Karpas-422 (cell line): ENCODE measurements around the gene REC8. TPM values are rescaled to one million over a fixed set of nuclear protein-coding genes. Genes with fewer than 3 reads are reported as not detected.

ENCODE experiments used
- DNase-seq: peaks from one replicate; pipeline ENCODE4 v3.0.0-alpha.2; 2015
- H2AFZ ChIP-seq: fragments of 200-600 bp; sonication (generic); 2 replicates; pipeline ENCODE4 v1.6.1; 2014; ENCODE audit warnings: antibody characterized with exemption, low read length, mixed read lengths
- H3K27ac ChIP-seq: fragments of 200-600 bp; sonication (generic); 2 replicates; pipeline ENCODE4 v1.5.1; 2014; ENCODE audit warnings: mild to moderate bottlenecking, low read length, moderate library complexity
- H3K27me3 ChIP-seq: fragments of 200-600 bp; sonication (generic); 2 replicates; pipeline ENCODE4 v1.6.1; 2014; ENCODE audit warnings: low read length, mixed read lengths
- H3K36me3 ChIP-seq: fragments of 200-600 bp; sonication (generic); 2 replicates; pipeline ENCODE4 v1.6.1; 2014; ENCODE audit warnings: low read length, mixed read lengths; ENCODE audit not compliant: insufficient read depth
- H3K4me1 ChIP-seq: fragments of 200-600 bp; sonication (generic); 2 replicates; pipeline ENCODE4 v1.6.1; 2014; ENCODE audit warnings: mild to moderate bottlenecking, low read length, mixed read lengths
- H3K4me2 ChIP-seq: fragments of 200-600 bp; sonication (generic); 2 replicates; pipeline ENCODE4 v1.6.1; 2014; ENCODE audit warnings: low read length, low read depth, mild to moderate bottlenecking; ENCODE audit not compliant: poor library complexity, severe bottlenecking
- H3K4me3 ChIP-seq: fragments of 200-600 bp; sonication (generic); 2 replicates; pipeline ENCODE4 v1.5.1; 2014; ENCODE audit warnings: mild to moderate bottlenecking, antibody characterized with exemption, low read length, mixed read lengths
- H3K79me2 ChIP-seq: fragments of 200-600 bp; sonication (generic); 2 replicates; pipeline ENCODE4 v1.6.1; 2014; ENCODE audit warnings: mild to moderate bottlenecking, low read length, mixed read lengths
- H3K9ac ChIP-seq: fragments of 200-600 bp; sonication (generic); 2 replicates; pipeline ENCODE4 v1.6.0; 2014; ENCODE audit warnings: low read length
- H3K9me2 ChIP-seq: fragments of 200-600 bp; sonication (generic), shearing (Covaris generic); replicated peaks from 2 replicates; pipeline ENCODE4 v1.6.0; 2014; ENCODE audit warnings: mild to moderate bottlenecking, low read length, moderate library complexity; ENCODE audit not compliant: insufficient read depth
- H3K9me3 ChIP-seq: fragments of 300-700, 200-600 bp; sonication (generic); 2 replicates; pipeline ENCODE4 v1.6.1; 2014; ENCODE audit warnings: low read length, mixed read lengths
- H4K20me1 ChIP-seq: fragments of 200-600 bp; sonication (generic); 2 replicates; pipeline ENCODE4 v1.6.1; 2014; ENCODE audit warnings: mild to moderate bottlenecking, antibody characterized with exemption, low read length, low read depth; ENCODE audit not compliant: insufficient read depth
- total RNA-seq: library from RNA; depleted of rRNA; stranded (reverse); fragments of >200 nt; shearing (Covaris generic); gene quantifications from 2 replicates; pipeline ENCODE4 v1.2.3, GENCODE V29; 2014; ENCODE audit warnings: low replicate concordance

REC8 gene
- total RNA-seq, 1 experiment from 2014 or later: 22.1 TPM

DNA sequence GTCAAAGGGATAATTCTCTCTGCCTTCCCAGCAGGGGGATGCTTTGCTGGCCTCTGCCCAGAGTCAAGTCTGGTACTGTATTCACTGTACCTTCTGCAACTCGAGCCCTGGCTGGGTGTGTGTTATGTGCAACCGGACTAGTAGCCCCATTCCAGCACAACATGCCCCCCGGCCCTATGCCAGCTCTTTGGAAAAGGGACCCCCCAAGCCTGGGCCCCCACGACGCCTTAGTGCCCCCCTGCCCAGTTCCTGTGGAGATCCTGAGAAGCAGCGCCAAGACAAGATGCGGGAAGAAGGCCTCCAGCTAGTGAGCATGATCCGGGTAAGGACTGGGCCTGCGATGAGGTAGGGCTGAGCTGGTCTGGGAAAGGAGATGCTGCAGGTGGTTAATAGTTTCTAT lies 21.3 kb upstream of the REC8 start:
- H2AFZ ChIP-seq: no peak overlapping the region
- no peaks in the 10 kb centered on the region for H3K9me3 ChIP-seq
- peaks cover 43% of the 10 kb centered on the region for H3K36me3 ChIP-seq
- peaks cover 46% of the 10 kb centered on the region for H3K79me2 ChIP-seq
- no peak overlapping the region for H3K27ac ChIP-seq
- H3K4me3 ChIP-seq: no peak overlapping the region
- no peaks in the 10 kb centered on the region for H3K27me3 ChIP-seq
- H3K9me2 ChIP-seq: no peaks in the 10 kb centered on the region
- no peak overlapping the region for H3K4me2 ChIP-seq
- no peak overlapping the region for H3K9ac ChIP-seq
- peak; percentile 35 for DNase-seq
- H3K4me1 ChIP-seq: peaks cover 17% of the 10 kb centered on the region
- H4K20me1 ChIP-seq: peaks cover 12% of the 10 kb centered on the region

- Histone ChIP-seq H3K4me2 (no peak overlapping the region), H3K9ac (no peak overlapping the region), H3K4me3 (no peak overlapping the region), H3K9me3 (no peaks in the 10 kb centered on the region), H4K20me1 (peaks cover 12% of the 10 kb centered on the region), H3K27me3 (no peaks in the 10 kb centered on the region), H3K27ac (no peak overlapping the region), H3K4me1 (peaks cover 14% of the 10 kb centered on the region), H3K79me2 (peaks cover 42% of the 10 kb centered on the region), H3K36me3 (peaks cover 48% of the 10 kb centered on the region), H3K9me2 (no peaks in the 10 kb centered on the region), H2AFZ (no peak overlapping the region)
- DNase-seq: no peak
These were observed 20.9 kb upstream of the REC8 start for GRCh38 chr14:24150993-24151392.

GRCh38 chr14:24151404-24152080 lies 20.3 kb upstream of the REC8 start:
- no peaks in the 10 kb centered on the region for H3K9me2 ChIP-seq
- H3K79me2 ChIP-seq: peaks cover 38% of the 10 kb centered on the region
- no peaks in the 10 kb centered on the region for H3K27me3 ChIP-seq
- no peak overlapping the region for H3K4me3 ChIP-seq
- H3K9me3 ChIP-seq: no peaks in the 10 kb centered on the region
- peaks cover 48% of the 10 kb centered on the region for H3K36me3 ChIP-seq
- DNase-seq: no peak
- H3K4me2 ChIP-seq: no peak overlapping the region
- no peak overlapping the region for H3K27ac ChIP-seq
- H4K20me1 ChIP-seq: peaks cover 12% of the 10 kb centered on the region
- no peak overlapping the region for H2AFZ ChIP-seq
- peaks cover 14% of the 10 kb centered on the region for H3K4me1 ChIP-seq
- no peak overlapping the region for H3K9ac ChIP-seq

DNA sequence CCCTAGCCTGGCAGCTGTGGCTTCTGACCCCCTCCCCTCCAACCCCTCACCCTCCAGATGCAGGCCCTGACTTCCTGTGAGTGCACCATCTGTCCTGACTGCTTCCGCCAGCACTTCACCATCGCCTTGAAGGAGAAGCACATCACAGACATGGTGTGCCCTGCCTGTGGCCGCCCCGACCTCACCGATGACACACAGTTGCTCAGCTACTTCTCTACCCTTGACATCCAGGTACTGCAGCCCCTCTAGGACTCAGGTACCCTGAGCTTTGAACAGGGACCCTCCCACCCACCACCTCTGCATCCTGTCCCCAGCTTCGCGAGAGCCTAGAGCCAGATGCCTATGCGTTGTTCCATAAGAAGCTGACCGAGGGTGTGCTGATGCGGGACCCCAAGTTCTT lies 16.8 kb upstream of the REC8 start:
- no peak overlapping the region for H3K4me3 ChIP-seq
- no peak overlapping the region for H2AFZ ChIP-seq
- peaks cover 10% of the 10 kb centered on the region for H3K79me2 ChIP-seq
- no peaks in the 10 kb centered on the region for H3K9me2 ChIP-seq
- H3K27ac ChIP-seq: no peak overlapping the region
- H3K27me3 ChIP-seq: no peaks in the 10 kb centered on the region
- H3K9me3 ChIP-seq: no peaks in the 10 kb centered on the region
- DNase-seq: no peak
- H3K36me3 ChIP-seq: peaks cover 52% of the 10 kb centered on the region
- no peaks in the 10 kb centered on the region for H4K20me1 ChIP-seq
- no peak overlapping the region for H3K4me2 ChIP-seq
- H3K4me1 ChIP-seq: no peaks in the 10 kb centered on the region
- H3K9ac ChIP-seq: no peak overlapping the region

GRCh38 chr14:24156840-24157239 lies 15.0 kb upstream of the REC8 start:
- Histone ChIP-seq H2AFZ (no peak overlapping the region), H3K4me2 (no peak overlapping the region), H3K27me3 (no peaks in the 10 kb centered on the region), H3K9me3 (no peaks in the 10 kb centered on the region), H3K4me1 (peaks cover 15% of the 10 kb centered on the region), H4K20me1 (no peaks in the 10 kb centered on the region), H3K79me2 (peaks cover 7% of the 10 kb centered on the region), H3K4me3 (no peak overlapping the region), H3K9ac (no peak overlapping the region), H3K27ac (no peak overlapping the region), H3K9me2 (no peaks in the 10 kb centered on the region), H3K36me3 (peaks cover 39% of the 10 kb centered on the region)
- no peak for DNase-seq

GRCh38 chr14:24157331-24157730 lies 14.5 kb upstream of the REC8 start:
- Histone ChIP-seq H2AFZ (no peak overlapping the region), H4K20me1 (no peaks in the 10 kb centered on the region), H3K4me3 (no peak overlapping the region), H3K9me3 (no peaks in the 10 kb centered on the region), H3K36me3 (peaks cover 40% of the 10 kb centered on the region), H3K27me3 (no peaks in the 10 kb centered on the region), H3K9ac (no peak overlapping the region), H3K79me2 (peaks cover 12% of the 10 kb centered on the region), H3K9me2 (no peaks in the 10 kb centered on the region), H3K4me1 (peaks cover 20% of the 10 kb centered on the region), H3K27ac (no peak overlapping the region), H3K4me2 (no peak overlapping the region)
- DNase-seq: no peak

GRCh38 chr14:24159777-24160498 lies 11.9 kb upstream of the REC8 start:
- Histone ChIP-seq H3K79me2 (peaks cover 17% of the 10 kb centered on the region), H3K4me2 (no peak overlapping the region), H3K4me1 (peaks cover 21% of the 10 kb centered on the region)

DNA sequence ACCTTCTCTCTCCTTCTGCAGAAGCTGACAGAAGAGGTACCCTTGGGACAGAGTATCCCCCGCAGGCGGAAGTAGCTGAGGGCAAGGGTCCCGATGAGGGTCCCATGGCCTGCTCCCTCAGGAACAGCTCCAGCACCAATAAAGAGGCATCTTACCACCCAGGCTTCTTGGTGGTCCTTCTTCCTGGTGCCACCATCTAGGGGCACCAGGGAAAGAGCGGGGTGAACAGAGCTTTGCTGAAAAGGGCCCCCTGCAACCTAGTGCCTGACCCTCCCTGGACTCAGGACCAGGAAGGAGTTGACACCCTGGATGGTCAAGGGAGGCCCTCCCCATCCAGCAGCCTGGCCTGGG lies 11.4 kb upstream of the REC8 start:
- Histone ChIP-seq H3K27ac (peak overlapping the region; percentile 8; the same call in 1 of the 2 replicates), H3K27me3 (no peaks in the 10 kb centered on the region), H3K9me3 (no peaks in the 10 kb centered on the region), H4K20me1 (no peaks in the 10 kb centered on the region), H2AFZ (no peak overlapping the region), H3K4me2 (peak overlapping the region; percentile 91), H3K4me1 (peaks cover 21% of the 10 kb centered on the region), H3K9me2 (no peaks in the 10 kb centered on the region), H3K9ac (no peak overlapping the region), H3K36me3 (peaks cover 55% of the 10 kb centered on the region), H3K79me2 (peaks cover 17% of the 10 kb centered on the region), H3K4me3 (no peak overlapping the region)
- no peak for DNase-seq

More at GRCh38 chr14:24159777-24160498, 11.9 kb upstream of the REC8 start:
- Histone ChIP-seq H3K9ac (no peak overlapping the region), H3K9me3 (no peaks in the 10 kb centered on the region), H3K9me2 (no peaks in the 10 kb centered on the region), H3K36me3 (peaks cover 55% of the 10 kb centered on the region), H3K27me3 (no peaks in the 10 kb centered on the region), H2AFZ (no peak overlapping the region), H4K20me1 (no peaks in the 10 kb centered on the region), H3K4me3 (no peak overlapping the region), H3K27ac (0 out of 2 replicates have a peak overlapping the region, but pooled peaks have one; percentile 8)
- no peak for DNase-seq
